Measurements from ENCODE around the gene HOXD11.

Gene HOXD11

GRCh38 chr2:176067589-176068418 is 39.3 kb upstream of the HOXD11 start:
- Histone ChIP-seq H3K36me3 (replicated peaks in 1 of 2; ENCODE audit: control insufficient read depth in 2 of 2, insufficient read depth in 2 of 2, low read length in 2 of 2) (no peaks in the 10 kb centered on the region), H2AFZ (ENCODE audit: low read length) (no peak overlapping the region), H2BK12ac (ENCODE audit: low read length) (no peak overlapping the region), H3K23ac (ENCODE audit: low read depth, low read length, poor library complexity) (peak overlapping the region; percentile 76), H3K18ac (ENCODE audit: low read length) (no peak overlapping the region), H3K4me3 (ENCODE audit: low read length in 2 of 2) (peak overlapping the region in 1 of 2 donors; percentile 51), H3K4me1 (ENCODE audit: control insufficient read depth in 2 of 2, insufficient read depth in 1 of 2, low read depth in 1 of 2, low read length in 2 of 2) (peaks cover 0 to 3% of the 10 kb centered on the region in 2 donors), H2BK120ac (ENCODE audit: low read depth, low read length) (no peak overlapping the region), H2BK5ac (ENCODE audit: low read length) (no peak overlapping the region), H3K27me3 (ENCODE audit: control insufficient read depth in 3 of 3, insufficient read depth in 3 of 3, low read depth in 1 of 3, low read length in 3 of 3) (peaks cover 23 to 77% (median 49%) of the 10 kb centered on the region in 3 experiments), H3K9me3 (replicated peaks in 1 of 2; ENCODE audit: control insufficient read depth in 2 of 2, insufficient read depth in 1 of 2, low read depth in 1 of 2, low read length in 2 of 2) (peaks cover 0 to 9% of the 10 kb centered on the region in 2 donors), H4K91ac (ENCODE audit: low read depth, low read length, poor library complexity) (no peak overlapping the region), H3K4me2 (ENCODE audit: insufficient read depth, low read length, poor library complexity, severe bottlenecking) (no peak overlapping the region), H3K9ac (ENCODE audit: low read depth, low read length, poor library complexity) (no peak overlapping the region), H4K8ac (ENCODE audit: low read depth, low read length) (no peak overlapping the region), H2BK15ac (ENCODE audit: low read length) (no peak overlapping the region), H3K79me1 (ENCODE audit: low read depth, low read length) (no peaks in the 10 kb centered on the region), H2AK5ac (ENCODE audit: low read depth, low read length) (no peak overlapping the region), H3K14ac (ENCODE audit: low read length) (no peak overlapping the region), H3K27ac (replicated peaks; ENCODE audit: low read length) (no peak overlapping the region), H3K4ac (ENCODE audit: low read length) (no peak overlapping the region)
- no CpG with 5 or more reads among the region's 38 CpGs for WGBS, 2 donors (ENCODE audit: extremely low coverage in 2 of 2, insufficient read length in 2 of 2, insufficient replicate concordance in 1 of 2)
- no peak for DNase-seq (ENCODE audit: low spot score)

DNA sequence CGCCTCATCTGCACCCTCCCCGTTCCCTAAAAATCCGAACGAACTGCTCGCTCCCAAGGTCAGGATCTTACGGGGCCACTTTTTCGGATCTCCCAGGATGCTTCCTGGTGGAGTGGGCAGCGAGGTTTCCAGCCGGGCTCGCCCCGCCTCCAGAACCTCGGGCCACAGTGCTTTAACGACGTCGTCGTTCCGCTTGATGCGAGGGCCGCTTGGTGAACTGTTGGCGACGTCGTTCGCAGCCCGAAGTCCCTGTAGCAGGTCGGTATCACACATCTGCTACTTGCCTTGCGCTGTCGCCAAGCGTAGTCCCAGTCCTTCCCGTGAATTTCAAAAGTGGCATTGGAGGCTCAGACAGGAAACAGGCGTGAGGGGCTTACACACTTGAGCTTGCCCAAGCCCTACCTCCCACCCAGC is 38.7 kb upstream of the HOXD11 start:
- Histone ChIP-seq H2BK12ac (ENCODE audit: low read length) (no peak overlapping the region), H3K79me1 (ENCODE audit: low read depth, low read length) (no peaks in the 10 kb centered on the region), H3K27me3 (ENCODE audit: control insufficient read depth in 3 of 3, insufficient read depth in 3 of 3, low read depth in 1 of 3, low read length in 3 of 3) (peaks cover 29 to 84% (median 55%) of the 10 kb centered on the region in 3 experiments), H2BK120ac (ENCODE audit: low read depth, low read length) (no peak overlapping the region), H3K18ac (ENCODE audit: low read length) (no peak overlapping the region), H3K4me2 (ENCODE audit: insufficient read depth, low read length, poor library complexity, severe bottlenecking) (no peak overlapping the region), H4K8ac (ENCODE audit: low read depth, low read length) (no peak overlapping the region), H3K27ac (replicated peaks; ENCODE audit: low read length) (no peak overlapping the region), H3K9ac (ENCODE audit: low read depth, low read length, poor library complexity) (no peak overlapping the region), H3K14ac (ENCODE audit: low read length) (no peak overlapping the region), H2AK5ac (ENCODE audit: low read depth, low read length) (no peak overlapping the region), H3K4me3 (ENCODE audit: low read length in 2 of 2) (peak overlapping the region in 1 of 2 donors; percentile 12), H3K36me3 (replicated peaks in 1 of 2; ENCODE audit: control insufficient read depth in 2 of 2, insufficient read depth in 2 of 2, low read length in 2 of 2) (no peaks in the 10 kb centered on the region), H2BK15ac (ENCODE audit: low read length) (no peak overlapping the region), H3K9me3 (replicated peaks in 1 of 2; ENCODE audit: control insufficient read depth in 2 of 2, insufficient read depth in 1 of 2, low read depth in 1 of 2, low read length in 2 of 2) (peaks cover 0 to 9% of the 10 kb centered on the region in 2 donors), H4K91ac (ENCODE audit: low read depth, low read length, poor library complexity) (no peak overlapping the region), H3K23ac (ENCODE audit: low read depth, low read length, poor library complexity) (peak overlapping the region; percentile 21), H3K4me1 (ENCODE audit: control insufficient read depth in 2 of 2, insufficient read depth in 1 of 2, low read depth in 1 of 2, low read length in 2 of 2) (peaks cover 0 to 3% of the 10 kb centered on the region in 2 donors), H2AFZ (ENCODE audit: low read length) (no peak overlapping the region), H3K4ac (ENCODE audit: low read length) (no peak overlapping the region), H2BK5ac (ENCODE audit: low read length) (no peak overlapping the region)
- DNase-seq (ENCODE audit: low spot score) = no peak
- no CpG with 5 or more reads among the region's 30 CpGs for WGBS, 2 donors (ENCODE audit: extremely low coverage in 2 of 2, insufficient read length in 2 of 2, insufficient replicate concordance in 1 of 2)

DNA sequence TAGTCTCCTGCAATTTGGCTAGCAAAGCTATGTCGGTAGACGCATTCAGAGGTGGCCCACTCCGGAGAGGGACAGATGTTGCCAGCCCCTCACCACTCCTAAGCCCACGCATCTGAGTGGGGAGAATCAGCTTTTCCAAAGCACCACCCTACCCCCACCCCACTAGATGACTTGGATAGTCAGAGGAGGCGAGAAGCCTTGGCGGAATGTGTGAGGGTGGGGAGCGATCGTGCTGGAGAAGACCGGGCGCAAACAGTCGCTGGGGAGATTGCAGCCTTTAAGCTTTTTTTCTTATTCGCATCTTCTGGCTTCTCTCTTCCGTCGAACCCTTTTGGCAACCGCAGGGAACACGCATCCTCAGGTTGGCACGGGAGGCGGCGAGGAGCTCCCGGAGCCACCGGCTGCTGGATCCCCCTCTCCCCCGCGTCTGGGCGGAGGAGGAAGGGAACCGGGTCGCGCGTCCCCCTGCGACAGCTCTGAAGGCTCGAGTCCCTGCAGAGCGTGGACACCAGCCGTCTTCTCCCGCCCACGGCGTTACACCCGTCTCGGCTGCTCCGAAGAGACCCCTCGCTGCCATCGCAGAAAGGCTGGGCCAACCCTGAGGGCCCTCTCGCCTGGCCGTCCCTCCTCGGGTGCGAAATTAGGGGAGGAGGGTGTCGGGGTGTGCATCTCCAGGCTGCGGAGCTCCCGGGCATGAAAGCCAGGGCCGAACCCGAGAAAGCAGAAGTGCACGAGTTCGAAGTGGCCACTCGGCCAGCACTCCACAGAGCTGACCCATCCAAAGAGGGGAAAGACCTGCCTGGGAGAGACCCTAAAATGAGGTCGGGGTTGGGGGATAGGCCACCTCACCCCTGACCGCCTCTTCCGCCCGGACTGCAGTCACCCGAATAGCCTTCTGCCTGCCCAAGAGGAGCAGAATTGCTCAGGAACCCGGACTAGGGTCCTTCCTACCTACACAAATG is 35.5 kb upstream of the HOXD11 start:
- no peak overlapping the region for H3K27ac ChIP-seq (replicated peaks; ENCODE audit: low read length)
- no peak overlapping the region for H3K18ac ChIP-seq (ENCODE audit: low read length)
- no peaks in the 10 kb centered on the region for H3K36me3 ChIP-seq (replicated peaks in 1 of 2; ENCODE audit: control insufficient read depth in 2 of 2, insufficient read depth in 2 of 2, low read length in 2 of 2)
- WGBS, 2 donors (ENCODE audit: extremely low coverage in 2 of 2, insufficient read length in 2 of 2, insufficient replicate concordance in 1 of 2) = no CpG with 5 or more reads among the region's 58 CpGs
- no peak overlapping the region for H3K4me2 ChIP-seq (ENCODE audit: insufficient read depth, low read length, poor library complexity, severe bottlenecking)
- peaks cover 0 to 3% of the 10 kb centered on the region in 2 donors for H3K4me1 ChIP-seq (ENCODE audit: control insufficient read depth in 2 of 2, insufficient read depth in 1 of 2, low read depth in 1 of 2, low read length in 2 of 2)
- DNase-seq (ENCODE audit: low spot score) = no peak
- H2AFZ ChIP-seq (ENCODE audit: low read length) = no peak overlapping the region
- no peak overlapping the region for H2BK5ac ChIP-seq (ENCODE audit: low read length)
- no peak overlapping the region for H3K4ac ChIP-seq (ENCODE audit: low read length)
- H3K79me1 ChIP-seq (ENCODE audit: low read depth, low read length) = no peaks in the 10 kb centered on the region
- H3K23ac ChIP-seq (ENCODE audit: low read depth, low read length, poor library complexity) = peak overlapping the region; percentile 68
- H3K27me3 ChIP-seq (ENCODE audit: control insufficient read depth in 3 of 3, insufficient read depth in 3 of 3, low read depth in 1 of 3, low read length in 3 of 3) = peaks cover 54 to 99% (median 66%) of the 10 kb centered on the region in 3 experiments
- H4K8ac ChIP-seq (ENCODE audit: low read depth, low read length) = no peak overlapping the region
- H3K14ac ChIP-seq (ENCODE audit: low read length) = no peak overlapping the region
- H3K9me3 ChIP-seq (replicated peaks in 1 of 2; ENCODE audit: control insufficient read depth in 2 of 2, insufficient read depth in 1 of 2, low read depth in 1 of 2, low read length in 2 of 2) = peaks cover 0 to 9% of the 10 kb centered on the region in 2 donors
- no peak overlapping the region for H3K9ac ChIP-seq (ENCODE audit: low read depth, low read length, poor library complexity)
- H2BK15ac ChIP-seq (ENCODE audit: low read length) = no peak overlapping the region
- no peak overlapping the region for H2BK120ac ChIP-seq (ENCODE audit: low read depth, low read length)
- H4K91ac ChIP-seq (ENCODE audit: low read depth, low read length, poor library complexity) = no peak overlapping the region
- H3K4me3 ChIP-seq (ENCODE audit: low read length in 2 of 2) = peak overlapping the region in 1 of 2 donors; percentile 9
- H2AK5ac ChIP-seq (ENCODE audit: low read depth, low read length) = peak overlapping the region; percentile 32
- H2BK12ac ChIP-seq (ENCODE audit: low read length) = no peak overlapping the region
